GM18502 (cell line): ENCODE results near the gene CEP72.
"Not testable (repeated sequence)": the region's sequence is repeated elsewhere in the genome, so short reads cannot be mapped to it uniquely, and the experiment has no call there.

ENCODE experiments used
- ATAC-seq: cut with Tn5 transposase; IDR thresholded peaks from one replicate; pipeline ENCODE4 v1.9.1; 2021; ENCODE audit warnings: mild to moderate bottlenecking; ENCODE audit not compliant: unreplicated experiment, poor library complexity

Gene CEP72

DNA sequence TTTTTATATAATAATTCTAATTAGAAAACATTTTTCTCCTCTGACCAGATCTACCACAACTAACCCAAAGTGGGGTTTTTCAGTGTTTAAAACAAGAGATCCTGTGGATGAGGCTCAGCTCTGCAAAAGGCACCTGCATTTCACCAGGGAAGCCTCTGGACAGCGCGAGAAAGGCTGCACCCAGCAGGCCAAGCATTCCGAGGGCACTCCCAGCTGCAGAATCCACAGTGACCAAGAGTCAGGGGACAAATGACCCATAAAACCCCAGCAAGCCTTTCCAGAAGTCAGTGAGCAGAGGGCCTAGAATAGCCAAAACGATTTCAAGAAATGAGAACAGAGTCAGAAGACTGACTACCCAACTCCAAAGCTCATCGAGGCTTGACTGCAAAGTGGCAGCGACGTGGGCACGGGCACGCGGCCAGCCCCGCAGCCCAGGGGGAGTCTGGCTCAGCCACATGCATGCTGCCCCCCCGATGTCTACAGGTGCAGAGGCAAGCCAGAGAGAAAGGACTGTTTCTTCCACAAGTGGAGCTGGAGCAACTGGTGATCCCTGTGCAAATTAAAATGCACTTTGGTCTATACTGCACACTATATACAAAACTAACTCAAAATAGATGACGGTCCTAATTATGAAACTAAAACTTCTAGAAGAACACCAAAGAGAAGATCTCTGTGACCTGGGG lies 54.8 kb downstream of the CEP72 start:
- ATAC-seq, result no peak

DNA sequence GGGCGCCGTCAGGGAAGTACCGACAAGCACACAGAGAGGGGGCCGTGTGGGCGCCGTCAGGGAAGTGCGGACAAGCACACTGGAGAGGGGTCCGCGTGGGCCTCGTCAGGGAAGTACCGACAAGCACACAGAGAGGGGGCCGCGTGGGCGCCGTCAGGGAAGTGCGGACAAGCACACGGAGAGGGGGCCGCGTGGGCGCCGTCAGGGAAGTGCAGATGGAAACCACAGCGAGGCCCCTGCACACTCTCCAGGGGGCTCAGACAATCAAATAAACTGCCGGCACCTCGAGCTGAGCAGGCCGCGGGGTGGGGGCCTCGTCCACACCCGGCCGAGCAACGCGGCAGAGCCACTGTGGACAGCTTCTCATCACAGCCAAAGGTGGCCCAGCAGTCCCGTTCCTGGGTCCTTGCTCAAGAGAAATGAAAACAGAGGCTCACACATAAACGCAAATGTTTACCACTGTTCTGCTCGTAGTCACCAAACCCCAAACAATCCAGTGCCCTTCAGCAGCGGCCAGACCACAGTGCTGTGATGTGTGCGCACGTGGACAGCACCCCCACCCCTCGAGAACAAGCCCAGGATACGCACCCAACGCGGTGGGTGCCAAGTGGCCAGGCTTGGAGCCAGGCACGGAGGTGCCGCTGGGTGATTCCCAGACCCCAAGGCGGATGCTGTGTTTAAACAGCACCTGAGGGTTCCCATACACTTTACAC lies 56.3 kb downstream of the CEP72 start:
- ATAC-seq, result no peak

DNA sequence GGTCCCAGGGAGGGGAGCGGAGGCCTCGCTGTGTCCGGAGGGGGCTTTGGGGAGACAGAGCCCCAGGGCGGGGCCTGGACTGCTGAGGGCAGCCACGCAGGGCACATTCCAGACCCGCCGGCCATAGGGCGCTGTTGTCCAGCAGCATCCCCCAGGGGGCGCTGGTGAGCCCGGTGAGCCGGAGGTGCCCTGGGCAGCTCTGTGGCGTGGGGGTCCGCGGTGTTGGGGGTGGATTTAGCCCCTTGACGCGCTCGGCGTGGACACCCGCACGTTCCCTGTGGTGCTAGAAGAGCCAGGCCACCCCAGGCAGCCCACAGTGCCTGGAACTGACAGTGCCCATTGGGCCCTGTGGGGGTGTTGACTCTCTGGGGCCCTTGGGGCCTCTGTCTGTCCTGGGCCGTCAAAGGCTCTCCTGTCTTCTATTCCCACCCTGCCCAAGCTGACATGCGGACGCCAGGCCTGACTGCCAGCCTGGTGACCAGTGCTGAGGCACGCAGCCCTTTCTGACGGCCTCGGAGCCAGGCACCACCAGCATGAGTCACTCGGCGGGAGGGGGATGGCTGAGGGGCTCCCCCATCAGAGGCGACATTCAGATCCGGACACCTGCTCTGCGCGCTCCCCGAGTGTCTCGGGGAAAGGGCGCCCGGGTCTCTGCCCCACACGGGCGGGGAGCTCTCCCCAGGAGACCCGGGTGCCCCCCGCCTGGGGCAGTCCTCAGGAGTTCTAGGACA lies 57.1 kb downstream of the CEP72 start:
- no peak for ATAC-seq

DNA sequence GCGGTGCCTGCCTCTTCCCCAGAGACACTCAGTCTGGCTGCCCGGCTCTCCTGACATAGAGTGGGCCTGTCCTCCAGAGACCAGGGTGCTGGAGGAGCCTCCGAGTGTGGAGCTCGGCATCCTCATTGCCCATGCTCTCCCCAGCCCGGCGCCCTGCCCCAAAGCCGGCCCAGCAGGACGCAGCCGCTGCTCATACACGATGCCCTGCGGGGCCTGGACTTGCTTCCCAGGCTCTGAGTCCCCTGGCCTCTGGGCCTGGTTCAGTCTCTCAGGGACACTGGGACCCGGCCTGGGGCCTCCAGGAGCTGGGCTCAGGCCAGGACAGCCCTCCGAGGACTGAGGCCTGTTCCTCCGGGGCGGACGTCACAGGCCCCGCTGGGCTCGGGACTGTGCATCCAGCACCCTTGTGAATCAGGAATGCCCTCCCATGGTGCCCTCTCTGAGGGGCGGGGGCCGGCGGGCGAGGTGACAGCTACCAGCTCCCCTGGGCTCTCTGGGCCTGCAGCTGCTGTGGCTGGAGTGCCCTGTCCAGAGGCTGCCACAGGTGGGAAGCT lies 57.8 kb downstream of the CEP72 start:
- ATAC-seq, result no peak

DNA sequence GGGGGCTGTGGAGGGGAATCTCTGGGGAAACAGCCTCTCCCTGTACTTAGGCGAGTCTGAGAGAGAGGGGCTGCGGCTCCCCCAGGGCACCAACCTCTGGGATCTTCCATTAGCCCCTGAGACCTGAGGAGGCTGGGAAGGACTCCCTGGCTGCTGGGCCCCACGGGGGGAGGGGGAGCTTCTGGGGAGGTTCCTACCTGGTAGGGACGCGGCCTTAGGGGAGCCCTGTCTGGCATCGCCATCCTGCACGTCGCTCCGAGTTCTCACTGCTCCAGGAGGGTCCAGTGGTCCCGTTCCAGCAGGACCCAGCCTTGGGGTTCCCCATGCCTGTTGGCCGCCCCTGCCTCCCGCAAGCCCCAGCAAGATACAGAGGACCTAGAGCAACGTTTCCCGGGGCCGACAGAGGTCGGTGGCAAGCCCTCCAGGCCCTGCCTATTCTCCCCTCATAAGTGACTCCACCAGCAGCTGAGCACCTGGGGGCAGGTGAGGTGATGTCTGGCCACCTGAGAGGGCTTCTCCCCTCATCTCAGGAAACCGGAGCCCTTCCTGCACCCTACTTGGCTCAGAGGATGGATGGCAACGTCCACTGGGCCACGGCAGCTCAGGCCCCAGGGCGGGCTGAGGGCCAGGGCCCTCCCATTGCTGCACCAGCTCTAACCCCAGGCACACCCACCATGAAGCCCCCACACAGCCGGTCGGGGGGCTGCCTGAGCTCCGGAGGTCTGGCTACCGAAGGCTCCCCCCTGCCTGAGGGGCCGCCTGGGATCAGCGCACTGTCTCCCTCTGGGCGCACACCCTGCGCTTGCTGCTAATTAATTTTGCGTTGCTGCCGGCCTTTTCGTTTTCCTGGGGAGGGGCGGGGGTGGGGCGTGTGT lies 58.5 kb downstream of the CEP72 start:
- no peak for ATAC-seq

DNA sequence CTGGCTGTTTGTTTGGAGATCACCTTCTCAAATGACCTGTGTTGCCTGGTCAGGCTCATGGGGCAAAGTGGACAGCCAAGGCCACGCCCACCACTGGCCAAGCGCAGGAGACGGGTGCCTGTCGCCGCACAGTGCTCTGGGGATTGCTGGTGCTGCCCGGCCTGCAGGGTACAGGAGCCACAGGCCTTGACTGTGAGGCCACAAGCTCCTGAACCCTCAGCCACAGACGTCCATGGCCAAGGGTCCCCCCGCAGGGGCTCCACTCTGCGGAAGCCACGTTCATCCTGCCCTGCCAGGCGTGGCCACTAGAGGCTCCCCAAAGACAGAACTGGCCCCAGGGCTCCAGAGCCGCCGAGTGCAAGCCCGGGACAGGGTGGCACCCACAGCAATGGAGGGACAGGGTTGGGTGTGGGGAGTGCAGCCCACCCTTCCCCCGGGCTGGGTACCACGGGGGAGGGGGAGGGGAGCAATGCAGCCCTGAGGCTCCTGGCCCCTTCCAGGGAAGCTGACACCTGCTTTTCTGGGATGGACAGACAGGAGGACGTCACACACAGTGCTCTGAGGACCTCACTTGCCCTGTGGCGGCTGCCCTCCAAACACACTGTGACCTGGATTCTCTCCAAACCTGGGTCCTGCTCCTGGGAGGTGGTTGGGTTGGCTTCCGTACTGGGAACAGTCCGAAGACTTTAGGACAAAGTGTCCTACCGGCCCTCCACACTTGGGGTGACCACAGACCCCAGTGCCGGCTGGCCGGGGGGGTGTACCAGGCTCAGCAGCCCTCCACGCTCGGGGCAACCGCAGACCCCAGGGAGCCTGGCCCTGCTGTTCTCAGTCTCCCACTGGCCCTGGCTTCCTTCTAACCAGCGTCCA lies 59.6 kb downstream of the CEP72 start:
- peak; percentile 69 for ATAC-seq

DNA sequence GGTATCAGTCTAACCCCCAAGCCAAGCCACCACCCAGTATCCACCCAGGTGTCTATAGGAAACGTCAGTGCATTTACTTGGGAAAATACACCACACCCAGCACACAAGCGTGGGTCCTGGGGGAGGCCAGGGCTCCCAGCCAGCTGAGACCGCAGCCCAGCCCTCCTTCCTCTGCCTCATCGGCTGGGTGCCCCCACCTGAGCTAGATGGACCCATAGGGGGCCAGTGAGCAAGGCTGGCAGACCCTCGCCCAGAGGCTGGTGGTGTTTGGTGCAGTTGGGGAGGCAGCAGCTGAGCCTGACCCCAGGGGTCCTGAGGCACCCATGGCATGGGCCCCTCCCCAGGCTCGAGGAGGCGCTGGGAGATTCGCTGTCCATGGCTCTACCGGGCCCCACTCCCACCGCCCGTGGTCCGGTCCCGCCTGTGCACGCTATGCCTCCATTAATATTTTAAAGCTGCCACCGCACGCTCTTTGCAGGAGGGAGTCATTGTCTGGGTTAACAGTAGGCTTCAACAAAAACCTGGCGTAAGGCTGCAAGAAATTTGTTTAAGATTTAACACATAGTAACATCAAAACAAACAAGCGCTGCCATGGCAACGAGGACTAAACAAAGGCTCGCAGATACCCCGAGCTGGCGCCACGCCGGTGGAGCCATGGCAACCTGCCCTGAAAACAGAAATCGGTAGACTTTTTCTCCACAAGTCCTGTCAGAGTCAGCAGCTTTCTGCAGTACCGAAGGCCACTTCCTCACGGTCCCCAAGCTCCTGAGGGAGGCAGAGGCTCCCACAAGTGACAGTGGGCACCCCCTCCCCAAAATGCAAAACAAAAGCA lies 60.4 kb downstream of the CEP72 start:
- ATAC-seq, result no peak

DNA sequence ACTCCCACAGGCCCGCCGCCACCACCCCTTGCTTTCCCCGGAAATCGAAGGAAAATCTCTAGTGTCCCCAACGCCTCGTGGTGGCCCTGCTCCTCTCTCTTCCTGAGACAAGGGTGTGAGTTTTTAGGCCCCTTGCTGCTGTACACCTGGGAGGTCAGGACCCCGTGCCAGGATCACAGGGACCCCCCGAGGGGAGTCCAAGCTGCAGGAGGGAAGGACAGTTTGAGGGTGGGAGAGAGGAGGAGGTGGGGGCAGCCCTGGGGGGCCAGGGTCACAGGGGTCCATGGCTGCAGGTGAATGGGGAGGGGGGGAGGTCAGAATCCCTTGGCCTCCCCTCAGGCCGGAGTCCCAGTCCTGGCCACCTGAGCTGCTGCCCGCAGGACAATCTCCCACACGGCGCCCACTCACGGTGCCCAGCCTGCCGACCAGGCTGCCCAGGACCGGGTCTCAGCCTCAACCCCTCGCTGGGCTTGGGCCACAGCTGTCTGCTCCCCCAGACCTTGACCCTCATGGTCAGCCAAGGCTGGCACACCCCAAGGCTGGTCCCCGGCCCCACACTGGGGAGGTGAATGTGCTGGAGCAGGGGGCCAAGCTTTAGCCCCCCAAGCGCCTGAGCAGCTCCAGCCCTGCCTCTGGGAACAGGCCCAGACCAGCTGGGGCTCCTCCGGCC lies 61.2 kb downstream of the CEP72 start:
- ATAC-seq, result no peak

DNA sequence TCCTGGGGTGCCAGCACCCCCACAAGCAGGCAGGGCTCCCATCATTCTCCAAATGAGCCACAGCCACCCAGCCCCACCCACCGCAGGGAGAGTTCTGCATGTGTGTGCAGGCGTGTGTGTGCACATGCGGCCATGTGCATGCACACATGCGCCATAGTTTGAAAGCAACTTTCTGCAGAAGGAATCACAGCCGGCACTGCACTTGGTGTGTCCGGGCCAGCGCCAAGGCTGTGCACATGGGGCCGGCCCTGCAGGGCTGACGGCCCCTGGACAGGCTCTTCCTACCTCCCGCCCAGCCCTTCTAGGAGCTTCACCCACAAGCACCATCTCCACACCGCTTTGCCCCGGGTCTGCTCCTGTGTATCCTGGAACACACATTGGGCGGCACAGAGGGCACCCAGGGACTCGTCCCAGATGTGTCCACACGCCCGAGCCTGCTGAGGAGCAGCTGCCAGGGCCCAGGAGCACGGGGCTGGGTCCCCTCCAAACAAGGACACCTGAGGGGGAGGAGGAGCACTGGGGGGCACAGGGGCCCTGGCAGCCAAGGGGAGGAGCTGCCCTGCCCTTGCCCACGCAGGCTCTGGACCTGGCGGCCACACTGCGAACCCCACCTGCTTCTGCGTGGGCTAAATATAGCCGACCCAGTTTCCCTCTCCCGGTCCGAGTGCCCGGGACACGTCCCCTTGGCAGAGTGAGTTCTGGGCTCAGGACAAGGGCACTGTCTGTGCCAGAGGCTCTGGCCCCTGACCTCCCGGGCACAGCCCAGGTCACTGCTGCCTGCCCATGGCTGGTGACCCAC lies 61.9 kb downstream of the CEP72 start:
- no peak for ATAC-seq

DNA sequence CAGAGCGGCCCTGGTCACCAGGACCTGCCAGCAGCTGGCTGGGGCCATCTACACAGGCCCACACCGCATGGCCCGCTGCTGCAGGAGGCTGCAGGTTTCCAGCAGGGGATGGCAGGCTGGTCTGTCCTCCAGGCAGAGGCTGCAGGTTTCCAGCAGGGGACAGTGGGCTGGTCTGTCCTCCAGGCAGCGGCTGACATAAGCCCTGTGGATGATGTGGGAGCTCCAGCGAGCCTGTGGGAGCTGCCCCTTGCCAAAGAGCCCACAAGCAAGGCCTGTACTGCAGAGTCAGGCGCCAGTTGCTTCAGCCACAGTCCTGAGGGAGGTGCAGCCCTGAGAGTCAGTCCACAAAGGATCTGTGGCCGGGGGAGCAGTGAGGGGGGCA lies 62.5 kb downstream of the CEP72 start:
- no peak for ATAC-seq

DNA sequence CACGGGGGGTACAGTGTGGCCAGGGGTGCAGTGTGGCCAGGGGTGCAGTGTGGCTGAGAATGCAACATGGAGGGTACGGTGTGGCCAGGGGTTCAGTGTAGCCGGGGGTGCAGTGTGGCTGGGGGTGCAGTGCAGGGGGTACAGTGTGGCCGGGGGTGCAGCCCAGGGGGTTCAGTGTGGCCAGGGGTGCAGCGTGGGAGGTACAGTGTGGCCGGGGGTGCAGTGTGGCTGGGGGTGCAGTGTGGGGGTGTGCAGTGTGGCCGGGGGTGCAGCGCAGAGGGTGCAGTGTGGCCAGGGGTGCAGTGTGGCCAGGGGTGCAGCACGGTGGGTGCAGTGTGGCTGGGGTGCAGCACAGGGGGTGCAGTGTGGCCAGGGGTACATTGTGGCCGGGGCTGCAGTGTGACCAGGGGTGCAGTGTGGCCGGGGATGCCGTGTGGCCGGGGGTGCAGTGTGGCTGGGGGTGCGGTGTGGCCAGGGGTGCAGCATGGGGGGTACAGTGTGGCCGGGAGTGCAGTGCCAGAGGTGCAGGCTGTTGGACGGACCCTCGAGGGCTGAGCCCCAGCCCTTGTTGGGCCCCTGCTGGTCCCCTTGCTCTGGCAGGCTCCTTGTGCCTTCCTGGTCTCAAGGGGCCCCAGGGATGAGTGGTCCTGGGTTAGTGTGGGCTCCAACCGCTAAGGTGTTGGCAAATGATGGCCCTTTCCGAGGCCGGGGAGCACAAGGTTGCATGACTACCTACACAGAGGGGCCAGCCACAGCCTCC lies 63.2 kb downstream of the CEP72 start:
- ATAC-seq, result no peak

DNA sequence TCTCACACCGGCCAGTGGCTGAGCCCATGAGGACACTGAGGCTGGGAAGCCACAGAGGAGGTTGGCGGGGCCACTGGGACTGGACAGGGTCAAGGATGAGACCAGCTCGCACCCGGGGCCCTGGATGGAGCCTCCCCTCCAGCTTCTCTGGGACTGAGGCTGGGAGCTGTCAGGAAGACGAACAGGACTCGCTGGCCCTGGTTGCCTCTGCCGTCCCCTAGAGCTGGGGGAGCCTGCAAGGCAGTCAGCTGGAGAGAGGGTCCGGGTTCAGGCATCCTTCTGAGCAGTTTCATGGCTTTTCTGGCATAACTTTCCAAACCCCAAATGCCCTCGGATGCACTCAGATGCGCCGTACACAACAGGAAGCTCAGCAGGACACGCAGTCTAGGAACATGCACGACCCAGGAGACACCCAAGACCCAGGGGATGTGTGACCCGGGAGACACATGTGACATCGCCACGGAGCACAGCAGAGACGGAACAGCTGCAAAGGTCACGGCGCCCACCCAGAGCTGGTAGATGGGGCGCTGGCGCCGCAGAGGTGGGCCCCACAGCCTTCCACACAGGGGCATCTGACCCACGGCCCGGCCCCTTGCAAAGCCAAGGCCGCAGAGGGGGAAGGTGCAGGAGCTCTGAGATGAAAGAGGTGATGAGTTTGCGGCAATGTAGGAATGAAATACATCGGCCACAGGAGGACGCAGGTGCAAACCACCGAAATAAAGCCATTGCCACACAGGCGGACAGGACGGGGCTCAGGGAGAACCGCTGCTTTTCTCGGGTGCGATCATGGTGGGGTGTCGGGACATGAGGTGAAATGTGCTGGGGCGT lies 63.9 kb downstream of the CEP72 start:
- no peak for ATAC-seq

DNA sequence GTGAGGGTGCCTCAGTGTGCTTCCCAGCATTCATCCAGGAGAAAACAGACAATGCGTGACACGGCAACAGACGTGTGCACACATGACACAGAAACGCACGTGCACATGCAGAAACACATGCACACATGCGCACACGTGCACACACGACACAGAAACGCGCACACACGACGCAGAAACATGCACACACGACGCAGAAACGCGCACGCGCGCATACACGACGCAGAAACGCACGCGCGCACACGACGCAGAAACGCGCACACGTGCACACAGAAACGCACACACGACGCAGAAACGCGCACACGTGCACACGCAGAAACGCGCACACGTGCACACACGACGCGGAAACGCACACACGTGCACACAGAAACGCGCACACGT lies 64.5 kb downstream of the CEP72 start:
- ATAC-seq, result no peak

DNA sequence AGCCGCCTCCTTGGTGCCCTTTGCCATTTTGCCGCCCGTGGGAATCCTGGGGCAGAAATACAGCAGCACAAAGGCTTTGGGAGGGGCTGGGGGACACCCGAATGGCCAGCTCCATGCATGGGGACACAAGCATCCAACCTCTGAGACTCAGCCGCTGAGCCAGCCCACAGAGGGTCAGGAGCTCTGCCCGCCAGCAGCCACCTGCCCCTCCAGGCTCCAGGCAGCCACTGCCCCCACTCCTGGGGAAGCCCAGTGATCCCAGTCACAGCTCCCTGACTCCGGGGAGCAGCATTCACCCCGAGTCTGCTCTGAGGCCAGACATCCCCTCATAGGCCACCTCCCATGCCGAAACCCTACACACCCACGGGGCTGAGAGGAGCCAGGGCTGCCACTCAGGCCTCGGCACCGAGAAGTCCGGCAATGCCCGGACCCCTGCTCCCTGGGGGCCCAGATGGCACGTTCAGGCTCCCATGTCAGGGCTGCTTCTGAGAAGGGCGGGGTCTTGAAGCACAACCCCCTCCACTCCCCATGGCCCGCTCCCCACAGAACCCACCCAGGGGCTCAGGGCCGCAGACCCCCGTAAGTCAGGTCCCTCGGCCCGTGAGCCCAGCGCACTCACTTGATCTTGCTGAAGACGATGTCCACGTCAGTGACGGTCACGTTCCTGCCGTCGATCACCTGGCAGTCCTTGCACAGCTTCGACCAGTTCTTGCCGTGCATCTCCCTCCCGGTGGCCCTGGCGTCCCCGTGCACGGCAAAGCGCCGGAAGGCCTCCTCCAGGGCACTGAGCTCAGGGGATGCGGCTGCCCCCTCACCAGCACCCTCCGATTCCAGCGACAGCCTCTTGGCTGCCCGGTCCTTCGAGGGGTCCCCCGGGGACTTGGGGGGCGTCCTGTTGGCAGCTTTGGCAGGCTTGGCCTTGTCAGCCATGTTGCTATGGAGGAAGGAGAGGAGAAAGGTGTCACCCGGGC lies 65.3 kb downstream of the CEP72 start:
- ATAC-seq, result no peak

DNA sequence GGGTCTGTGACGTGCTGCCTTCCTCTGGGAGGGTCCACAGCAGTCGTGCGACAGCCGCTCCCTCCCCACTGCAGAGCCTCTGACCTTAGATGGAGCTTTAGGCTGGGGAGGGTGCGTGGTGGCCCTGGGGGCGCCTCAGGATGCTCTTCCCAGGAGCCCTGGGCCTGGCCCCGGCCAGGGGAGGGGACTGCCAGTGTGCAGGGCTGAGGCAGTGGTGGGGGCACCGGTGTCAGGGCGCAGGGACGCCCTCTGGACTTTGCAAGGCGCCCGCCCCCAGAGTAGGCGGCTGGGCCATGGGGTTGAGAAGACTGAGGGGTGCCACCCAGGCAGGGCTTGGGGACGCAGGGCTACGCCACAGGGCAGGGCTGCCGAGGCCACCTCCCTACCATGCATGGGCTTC lies 66.4 kb downstream of the CEP72 start:
- ATAC-seq, result not testable (repeated sequence)
